GM13977 (cell line): ENCODE measurements around the gene OXCT1.

ENCODE experiments used
- DNase-seq: peaks from one replicate; pipeline ENCODE4 v3.0.0; 2012; ENCODE audit warnings: low spot score
- CTCF ChIP-seq: IDR thresholded peaks from 2 replicates; pipeline ENCODE4 v1.5.1; 2012; ENCODE audit warnings: mild to moderate bottlenecking, control low read depth; ENCODE audit not compliant: insufficient read depth; ENCODE audit errors: extremely low read depth, missing control alignments
- in situ Hi-C: fragments of 300-500 bp; cut with MboI; formaldehyde crosslinking; loops from one replicate; pipeline ENCODE4 v1.12.0; 2022; ENCODE audit warnings: low sequenced_read_pairs, low pct_unique_long_range_greater_than_20kb, mixed read lengths, inconsistent platforms; ENCODE audit not compliant: unreplicated experiment

OXCT1 gene

GRCh38 chr5:41883936-41884335 is 13.7 kb upstream of the OXCT1 start:
- no peak for TF ChIP-seq CTCF
- in situ Hi-C loops, result no loop called here
- DNase-seq, result no peak

- no peak for TF ChIP-seq CTCF
- in situ Hi-C loops, result no loop called here
These were observed 13.0 kb upstream of the OXCT1 start for GRCh38 chr5:41883243-41883642.

GRCh38 chr5:41882765-41883164 is 12.5 kb upstream of the OXCT1 start:
- in situ Hi-C loops, result no loop called here
- no peak for DNase-seq
- no peak for TF ChIP-seq CTCF

More at GRCh38 chr5:41883243-41883642, 13.0 kb upstream of the OXCT1 start:
- no peak for DNase-seq

GRCh38 chr5:41878643-41879478 is 8.6 kb upstream of the OXCT1 start:
- no peak for DNase-seq
- no peak for TF ChIP-seq CTCF
- in situ Hi-C loops, result no loop called here

GRCh38 chr5:41878173-41878572 is 7.9 kb upstream of the OXCT1 start:
- TF ChIP-seq CTCF, result no peak
- in situ Hi-C loops, result no loop called here
- DNase-seq, result no peak

GRCh38 chr5:41877408-41877807 is 7.2 kb upstream of the OXCT1 start:
- TF ChIP-seq CTCF, result no peak
- in situ Hi-C loops, result no loop called here

More at GRCh38 chr5:41877408-41877807, 7.2 kb upstream of the OXCT1 start:
- no peak for DNase-seq
